ENCODE measurements around the gene CABCOCO1.

The CABCOCO1 gene

GRCh38 chr10:61765176-61766087 is 102.7 kb downstream of the CABCOCO1 start:
- Histone ChIP-seq H3K27me3 (ENCODE audit: insufficient read depth, low read length) (no peaks in the 10 kb centered on the region), H2AFZ (ENCODE audit: low read length, unreplicated experiment) (no peak overlapping the region), H3K27ac (ENCODE audit: low read depth, low read length) (no peak overlapping the region), H3K4me3 (ENCODE audit: low read depth, low read length) (no peak overlapping the region), H3K79me2 (ENCODE audit: control insufficient read depth, insufficient read depth, low read length, unreplicated experiment) (no peaks in the 10 kb centered on the region), H3K4me1 (ENCODE audit: control insufficient read depth, insufficient read depth, low read length, unreplicated experiment) (peaks cover 12% of the 10 kb centered on the region), H3K36me3 (ENCODE audit: insufficient read depth, low read length) (no peaks in the 10 kb centered on the region)

- H3K27ac ChIP-seq (ENCODE audit: low read depth, low read length): no peak overlapping the region
- no peak overlapping the region for H3K4me3 ChIP-seq (ENCODE audit: low read depth, low read length)
- H2AFZ ChIP-seq (ENCODE audit: low read length, unreplicated experiment): no peak overlapping the region
- no peaks in the 10 kb centered on the region for H3K4me1 ChIP-seq (ENCODE audit: control insufficient read depth, insufficient read depth, low read length, unreplicated experiment)
- no peaks in the 10 kb centered on the region for H3K36me3 ChIP-seq (ENCODE audit: insufficient read depth, low read length)
- no peaks in the 10 kb centered on the region for H3K27me3 ChIP-seq (ENCODE audit: insufficient read depth, low read length)
- H3K79me2 ChIP-seq (ENCODE audit: control insufficient read depth, insufficient read depth, low read length, unreplicated experiment): no peaks in the 10 kb centered on the region
These were observed 104.2 kb downstream of the CABCOCO1 start for GRCh38 chr10:61766927-61767326.

GRCh38 chr10:61774031-61774430 is 111.3 kb downstream of the CABCOCO1 start:
- Histone ChIP-seq H3K27ac (ENCODE audit: low read depth, low read length) (no peak overlapping the region), H3K4me3 (ENCODE audit: low read depth, low read length) (no peak overlapping the region), H3K36me3 (ENCODE audit: insufficient read depth, low read length) (no peaks in the 10 kb centered on the region), H3K4me1 (ENCODE audit: control insufficient read depth, insufficient read depth, low read length, unreplicated experiment) (no peaks in the 10 kb centered on the region), H3K79me2 (ENCODE audit: control insufficient read depth, insufficient read depth, low read length, unreplicated experiment) (no peaks in the 10 kb centered on the region), H3K27me3 (ENCODE audit: insufficient read depth, low read length) (no peaks in the 10 kb centered on the region), H2AFZ (ENCODE audit: low read length, unreplicated experiment) (no peak overlapping the region)

- Histone ChIP-seq H3K79me2 (ENCODE audit: control insufficient read depth, insufficient read depth, low read length, unreplicated experiment) (no peaks in the 10 kb centered on the region), H2AFZ (ENCODE audit: low read length, unreplicated experiment) (no peak overlapping the region), H3K27ac (ENCODE audit: low read depth, low read length) (no peak overlapping the region), H3K4me3 (ENCODE audit: low read depth, low read length) (no peak overlapping the region), H3K4me1 (ENCODE audit: control insufficient read depth, insufficient read depth, low read length, unreplicated experiment) (no peaks in the 10 kb centered on the region), H3K36me3 (ENCODE audit: insufficient read depth, low read length) (no peaks in the 10 kb centered on the region), H3K27me3 (ENCODE audit: insufficient read depth, low read length) (no peaks in the 10 kb centered on the region)
These were observed 112.4 kb downstream of the CABCOCO1 start for GRCh38 chr10:61775111-61775510.

- Histone ChIP-seq H2AFZ (ENCODE audit: low read length, unreplicated experiment) (no peak overlapping the region), H3K27me3 (ENCODE audit: insufficient read depth, low read length) (no peaks in the 10 kb centered on the region), H3K27ac (ENCODE audit: low read depth, low read length) (no peak overlapping the region), H3K36me3 (ENCODE audit: insufficient read depth, low read length) (no peaks in the 10 kb centered on the region), H3K4me3 (ENCODE audit: low read depth, low read length) (no peak overlapping the region), H3K79me2 (ENCODE audit: control insufficient read depth, insufficient read depth, low read length, unreplicated experiment) (no peaks in the 10 kb centered on the region), H3K4me1 (ENCODE audit: control insufficient read depth, insufficient read depth, low read length, unreplicated experiment) (no peaks in the 10 kb centered on the region)
These were observed 114.0 kb downstream of the CABCOCO1 start for GRCh38 chr10:61776615-61777266.

- H3K27me3 ChIP-seq (ENCODE audit: insufficient read depth, low read length): no peaks in the 10 kb centered on the region
- H3K27ac ChIP-seq (ENCODE audit: low read depth, low read length): no peak overlapping the region
- H2AFZ ChIP-seq (ENCODE audit: low read length, unreplicated experiment): no peak overlapping the region
- no peaks in the 10 kb centered on the region for H3K36me3 ChIP-seq (ENCODE audit: insufficient read depth, low read length)
- peaks cover 4% of the 10 kb centered on the region for H3K4me1 ChIP-seq (ENCODE audit: control insufficient read depth, insufficient read depth, low read length, unreplicated experiment)
- no peak overlapping the region for H3K4me3 ChIP-seq (ENCODE audit: low read depth, low read length)
- no peaks in the 10 kb centered on the region for H3K79me2 ChIP-seq (ENCODE audit: control insufficient read depth, insufficient read depth, low read length, unreplicated experiment)
These were observed 115.4 kb downstream of the CABCOCO1 start for GRCh38 chr10:61778137-61778536.

GRCh38 chr10:61779276-61779675 is 116.5 kb downstream of the CABCOCO1 start:
- H3K4me3 ChIP-seq (ENCODE audit: low read depth, low read length): no peak overlapping the region
- no peak overlapping the region for H2AFZ ChIP-seq (ENCODE audit: low read length, unreplicated experiment)
- H3K36me3 ChIP-seq (ENCODE audit: insufficient read depth, low read length): no peaks in the 10 kb centered on the region
- no peaks in the 10 kb centered on the region for H3K27me3 ChIP-seq (ENCODE audit: insufficient read depth, low read length)
- peaks cover 4% of the 10 kb centered on the region for H3K4me1 ChIP-seq (ENCODE audit: control insufficient read depth, insufficient read depth, low read length, unreplicated experiment)
- no peak overlapping the region for H3K27ac ChIP-seq (ENCODE audit: low read depth, low read length)
- no peaks in the 10 kb centered on the region for H3K79me2 ChIP-seq (ENCODE audit: control insufficient read depth, insufficient read depth, low read length, unreplicated experiment)

GRCh38 chr10:61779950-61780659 is 117.4 kb downstream of the CABCOCO1 start:
- Histone ChIP-seq H3K36me3 (ENCODE audit: insufficient read depth, low read length) (no peaks in the 10 kb centered on the region), H3K79me2 (ENCODE audit: control insufficient read depth, insufficient read depth, low read length, unreplicated experiment) (no peaks in the 10 kb centered on the region), H3K4me1 (ENCODE audit: control insufficient read depth, insufficient read depth, low read length, unreplicated experiment) (peaks cover 4% of the 10 kb centered on the region), H2AFZ (ENCODE audit: low read length, unreplicated experiment) (no peak overlapping the region), H3K27ac (ENCODE audit: low read depth, low read length) (no peak overlapping the region), H3K4me3 (ENCODE audit: low read depth, low read length) (no peak overlapping the region), H3K27me3 (ENCODE audit: insufficient read depth, low read length) (no peaks in the 10 kb centered on the region)

GRCh38 chr10:61780732-61781131 is 118.0 kb downstream of the CABCOCO1 start:
- H3K27ac ChIP-seq (ENCODE audit: low read depth, low read length): no peak overlapping the region
- H3K4me1 ChIP-seq (ENCODE audit: control insufficient read depth, insufficient read depth, low read length, unreplicated experiment): peaks cover 4% of the 10 kb centered on the region
- H3K36me3 ChIP-seq (ENCODE audit: insufficient read depth, low read length): no peaks in the 10 kb centered on the region
- no peak overlapping the region for H3K4me3 ChIP-seq (ENCODE audit: low read depth, low read length)
- no peaks in the 10 kb centered on the region for H3K79me2 ChIP-seq (ENCODE audit: control insufficient read depth, insufficient read depth, low read length, unreplicated experiment)
- no peak overlapping the region for H2AFZ ChIP-seq (ENCODE audit: low read length, unreplicated experiment)
- H3K27me3 ChIP-seq (ENCODE audit: insufficient read depth, low read length): no peaks in the 10 kb centered on the region

GRCh38 chr10:61781969-61782403 is 119.3 kb downstream of the CABCOCO1 start:
- Histone ChIP-seq H3K4me1 (ENCODE audit: control insufficient read depth, insufficient read depth, low read length, unreplicated experiment) (peaks cover 14% of the 10 kb centered on the region), H3K27ac (ENCODE audit: low read depth, low read length) (no peak overlapping the region), H3K36me3 (ENCODE audit: insufficient read depth, low read length) (no peaks in the 10 kb centered on the region), H3K79me2 (ENCODE audit: control insufficient read depth, insufficient read depth, low read length, unreplicated experiment) (no peaks in the 10 kb centered on the region), H3K27me3 (ENCODE audit: insufficient read depth, low read length) (no peaks in the 10 kb centered on the region), H2AFZ (ENCODE audit: low read length, unreplicated experiment) (no peak overlapping the region), H3K4me3 (ENCODE audit: low read depth, low read length) (no peak overlapping the region)
